Left renal cortex interstitium (tissue), 4 donors: Measurements from ENCODE around the gene PPIB. TPM values are rescaled to one million over a fixed set of nuclear protein-coding genes. Genes with fewer than 3 reads are reported as not detected.
A peak's percentile ranks its signal among the peaks of the same experiment; 100 is the strongest.

ENCODE experiments used
- DNase-seq, 4 donors: peaks; one replicate each; pipeline ENCODE4 v3.0.0-alpha.2; 2013; ENCODE audit warnings: low read depth in 4 of 4, low spot score in 2 of 4, missing footprints in 1 of 4
- polyA plus RNA-seq, 4 donors: library from polyadenylated mRNA; unstranded; fragments of 120-200 nt; gene quantifications; one replicate each; pipeline ENCODE4 v1.2.1, GENCODE V29; 2013; ENCODE audit not compliant: insufficient read length in 4 of 4

Gene PPIB
- polyA plus RNA-seq, result 100 to 1,000 TPM; 530 to 655 (median 552) TPM

GRCh38 chr15:64162869-64163658, at the start of gene PPIB:
Gene PPIB (minus strand): TSS chr15:64163022. CDS start chr15:64162986, 36 bp downstream.
- peak; percentile 83 to 94 (median 90) for DNase-seq

- no peak for DNase-seq
These were observed 48.9 kb upstream of the PPIB start for GRCh38 chr15:64211696-64212095.

GRCh38 chr15:64210371-64210770, 47.5 kb upstream of the PPIB start:
- no peak for DNase-seq

GRCh38 chr15:64209680-64210334, 47.0 kb upstream of the PPIB start:
- DNase-seq, result no peak

GRCh38 chr15:64205202-64205601, 42.4 kb upstream of the PPIB start:
- DNase-seq, result no peak

- DNase-seq, result no peak
These were observed 34.6 kb upstream of the PPIB start for GRCh38 chr15:64197425-64197824.

- DNase-seq, result no peak
These were observed 31.1 kb upstream of the PPIB start for GRCh38 chr15:64193971-64194370.

- DNase-seq, result no peak
These were observed 29.4 kb upstream of the PPIB start for GRCh38 chr15:64191971-64192830.

- no peak for DNase-seq
These were observed 24.8 kb upstream of the PPIB start for GRCh38 chr15:64187396-64188191.

- DNase-seq, result no peak
These were observed 22.5 kb upstream of the PPIB start for GRCh38 chr15:64185146-64185911.

GRCh38 chr15:64182859-64183370, 20.1 kb upstream of the PPIB start:
- DNase-seq, result no peak

- no peak for DNase-seq
These were observed 17.5 kb upstream of the PPIB start for GRCh38 chr15:64180235-64180824.

- DNase-seq, result no peak
These were observed 3.5 kb upstream of the PPIB start for GRCh38 chr15:64166102-64166890.

- no peak for DNase-seq
These were observed 1.6 kb upstream of the PPIB start for GRCh38 chr15:64164436-64164835.

- DNase-seq, result no peak
These were observed 989 bp upstream of the PPIB start for GRCh38 chr15:64163659-64164362.

GRCh38 chr15:64162478-64162868, 349 bp downstream of the PPIB start:
- DNase-seq, result no peak

GRCh38 chr15:64161688-64162477, 939 bp downstream of the PPIB start:
- DNase-seq, result no peak
